GM12872 (cell line): ENCODE measurements around the gene HRH1.

ENCODE experiments used
- CTCF ChIP-seq: IDR thresholded peaks from 3 replicates; pipeline ENCODE4 v1.5.1; 2011; ENCODE audit warnings: low read depth, mild to moderate bottlenecking, low read length, moderate library complexity; ENCODE audit not compliant: insufficient read depth

HRH1 gene

GRCh38 chr3:11146773-11147660 lies 7.3 kb upstream of the HRH1 start:
- no peak for TF ChIP-seq CTCF

DNA sequence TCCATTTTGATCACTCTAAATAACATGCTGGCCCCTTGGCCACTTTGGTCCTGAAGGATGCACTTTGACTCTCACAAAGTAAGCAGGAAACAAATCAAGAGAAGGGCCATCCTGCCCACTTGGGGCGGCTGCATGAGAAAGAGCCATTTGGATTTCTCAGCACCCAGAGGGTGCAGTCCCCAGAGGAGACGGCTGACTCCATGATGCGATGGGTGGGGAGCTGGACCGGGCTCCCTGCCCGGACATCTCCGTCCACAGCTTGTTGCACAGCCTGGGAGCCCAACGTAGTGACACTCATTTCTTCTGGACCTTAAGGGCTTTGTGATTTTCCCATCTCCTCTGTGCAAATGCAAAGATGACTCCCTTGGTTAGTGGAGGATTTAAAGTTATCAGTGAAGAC lies 4.0 kb upstream of the HRH1 start:
- TF ChIP-seq CTCF, result no peak

DNA sequence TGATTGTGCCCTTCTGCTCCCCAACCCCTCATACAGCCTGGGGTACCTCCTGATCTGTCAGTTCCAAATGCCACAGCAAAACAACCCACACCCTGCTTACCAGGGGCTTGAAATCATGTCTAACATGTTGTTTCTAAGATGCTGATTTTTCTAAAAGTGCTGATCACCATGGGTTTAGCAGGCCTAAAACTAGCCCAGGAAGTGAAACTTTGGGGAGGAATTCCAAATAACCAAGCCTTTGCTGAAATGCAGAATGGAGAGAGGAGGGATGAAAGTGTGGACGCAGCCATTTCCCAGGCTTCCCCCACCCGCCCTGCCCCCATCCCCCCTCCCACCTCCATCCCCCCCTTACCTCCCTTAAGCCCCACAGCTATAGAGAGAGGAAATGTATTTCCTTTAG lies 2.0 kb upstream of the HRH1 start:
- TF ChIP-seq CTCF, result no peak

DNA sequence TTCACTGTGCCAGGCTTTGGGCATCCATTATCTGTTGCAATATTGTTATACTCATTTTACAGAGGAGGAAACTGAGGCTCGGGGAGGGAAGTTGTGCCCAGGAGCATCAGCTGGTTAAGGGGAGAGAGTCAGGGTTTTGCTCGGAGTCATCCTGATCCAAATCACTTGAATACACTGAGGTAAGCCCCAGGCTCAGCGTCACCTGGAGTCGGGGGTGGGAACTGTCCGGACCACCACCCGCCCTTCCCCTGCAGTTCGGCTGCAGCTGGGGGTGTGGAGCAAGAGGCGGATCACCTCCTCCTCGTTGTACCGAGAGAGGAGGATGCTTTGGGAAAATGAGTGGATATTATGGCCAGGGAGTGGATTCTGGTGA lies 646 bp downstream of the HRH1 start:
- 0 out of 3 replicates have a peak, but pooled peaks have one; percentile 5 for TF ChIP-seq CTCF

DNA sequence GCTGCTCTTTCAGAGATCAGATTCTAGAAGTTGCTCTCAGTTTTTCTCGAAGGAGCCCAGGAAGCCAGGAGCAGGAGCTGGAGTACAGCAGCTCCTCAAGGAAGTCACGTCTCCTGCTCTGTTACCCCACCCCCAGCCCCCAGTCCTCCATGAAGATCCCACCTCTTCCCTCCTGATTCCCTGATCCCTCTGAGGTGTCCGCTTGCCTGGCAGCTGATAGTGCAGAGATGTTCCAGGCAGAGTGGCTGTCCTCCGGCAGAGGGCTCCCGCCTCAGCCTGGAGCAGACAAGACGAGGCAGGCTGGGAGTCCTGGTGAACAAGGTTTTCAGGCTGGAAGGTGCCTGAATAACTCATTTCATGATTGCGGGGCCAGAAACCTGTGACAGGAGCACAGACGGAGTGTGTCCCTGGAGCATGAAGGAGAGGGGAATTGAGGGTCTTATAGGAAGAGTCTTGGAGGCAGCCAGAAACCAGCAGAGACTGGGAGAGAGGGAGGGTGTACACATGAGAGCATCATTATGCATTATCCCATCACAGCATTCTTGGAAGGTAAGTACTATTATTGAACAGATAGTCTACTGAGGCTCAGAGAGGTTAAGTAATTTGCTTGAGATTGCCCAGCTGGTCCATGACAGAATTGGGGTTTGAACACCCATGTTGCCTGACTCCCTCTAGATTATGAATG lies 1.2 kb downstream of the HRH1 start:
- peak; percentile 52; the same call in 2 of the 3 replicates for TF ChIP-seq CTCF

- TF ChIP-seq CTCF, result no peak
Measured at GRCh38 chr3:11156026-11156410, 1.7 kb downstream of the HRH1 start.

DNA sequence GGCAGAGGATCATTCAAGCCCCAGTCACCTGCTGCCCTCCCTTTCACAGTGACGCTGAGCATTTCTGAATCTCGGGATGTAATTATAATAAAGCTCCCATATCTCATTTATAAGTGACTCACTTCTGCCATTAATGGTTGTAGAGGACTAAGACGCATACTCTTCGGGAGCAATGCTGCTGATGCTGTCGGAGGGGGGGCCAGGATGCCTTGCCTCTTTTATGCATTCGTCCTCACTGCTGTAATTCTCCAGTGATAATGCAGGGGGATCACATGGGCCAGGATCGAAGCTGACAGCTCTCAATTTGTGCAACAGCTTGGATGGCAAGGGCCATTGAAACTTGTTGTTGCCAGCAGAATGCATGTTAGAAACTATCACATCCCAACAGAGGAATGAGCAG lies 3.1 kb downstream of the HRH1 start:
- TF ChIP-seq CTCF, result no peak
